ENCODE data around the gene SNCA. TPM values are rescaled to one million over a fixed set of nuclear protein-coding genes. Genes with fewer than 3 reads are reported as not detected.

Gene SNCA
- total and polyA plus RNA-seq, 2 of the 8 experiments (the other 6 are each of a cell fraction or from before 2014, with no cell fraction given) = 8.5 to 16.8 TPM

DNA sequence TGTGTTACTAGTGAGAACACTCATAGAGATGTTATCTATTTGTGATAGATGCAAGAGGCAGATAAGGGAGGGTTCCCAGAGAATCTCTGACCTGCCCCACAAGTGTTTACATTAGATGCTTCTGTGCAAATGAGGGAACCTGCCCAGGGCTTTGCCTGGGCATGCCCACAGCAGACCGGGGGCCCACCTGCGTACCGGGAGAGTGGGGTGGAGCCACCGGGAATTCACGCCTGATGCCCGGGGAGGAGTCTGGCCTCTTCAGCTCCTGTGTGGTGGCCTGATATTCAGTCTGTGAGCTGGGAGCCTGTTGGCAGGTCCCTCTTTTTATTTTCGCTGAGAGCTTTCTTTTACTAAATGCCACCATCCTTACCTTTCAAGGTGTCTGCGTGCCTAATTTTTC is 155.7 kb downstream of the SNCA start (continued):
- TF ChIP-seq KDM4A (IDR thresholded peaks at IDR 0.05; ENCODE audit: low read depth, low read length, severe bottlenecking) (no peak), TBP (IDR thresholded peaks at IDR 0.05; ENCODE audit: low read depth, low read length) (peak; percentile 92), RBBP5 (IDR thresholded peaks at IDR 0.05; ENCODE audit: borderline replicate concordance, low read depth, low read length) (no peak), CEBPB (IDR thresholded peaks at IDR 0.05; ENCODE audit: low read depth, low read length) (no peak), JUN (IDR thresholded peaks at IDR 0.05; ENCODE audit: low read depth, low read length) (no peak), CTBP2 (IDR thresholded peaks at IDR 0.05; ENCODE audit: borderline replicate concordance, insufficient read depth, insufficient read length, low read length) (no peak), EP300 (IDR thresholded peaks at IDR 0.05; ENCODE audit: borderline replicate concordance in 1 of 2, low read depth in 2 of 2, low read length in 2 of 2) (no peak), NANOG (IDR thresholded peaks at IDR 0.05; ENCODE audit: insufficient read depth, low read depth, low read length, poor library complexity, severe bottlenecking) (no peak), FOSL1 (IDR thresholded peaks at IDR 0.05; ENCODE audit: insufficient read depth, low read depth, low read length) (no peak), YY1 (IDR thresholded peaks at IDR 0.05; ENCODE audit: low read depth, low read length) (no peak), HDAC6 (IDR thresholded peaks at IDR 0.05; ENCODE audit: low read depth, low read length) (no peak), EGR1 (IDR thresholded peaks at IDR 0.05; ENCODE audit: borderline replicate concordance, low read depth, low read length) (no peak), BACH1 (IDR thresholded peaks at IDR 0.05; ENCODE audit: low read length) (peak; percentile 57; the same call in 1 of the 2 replicates), TAF1 (IDR thresholded peaks at IDR 0.05; ENCODE audit: low read depth, low read length) (peak; percentile 98), POLR2AphosphoS5 (IDR thresholded peaks at IDR 0.05; ENCODE audit: low read depth, low read length) (peak; percentile 93), CBX5 (IDR thresholded peaks at IDR 0.05; ENCODE audit: low read depth, low read length) (no peak), POU5F1 (IDR thresholded peaks at IDR 0.05; ENCODE audit: low read depth, low read length) (no peak)
- TF ChIP-seq, protein P1, sequence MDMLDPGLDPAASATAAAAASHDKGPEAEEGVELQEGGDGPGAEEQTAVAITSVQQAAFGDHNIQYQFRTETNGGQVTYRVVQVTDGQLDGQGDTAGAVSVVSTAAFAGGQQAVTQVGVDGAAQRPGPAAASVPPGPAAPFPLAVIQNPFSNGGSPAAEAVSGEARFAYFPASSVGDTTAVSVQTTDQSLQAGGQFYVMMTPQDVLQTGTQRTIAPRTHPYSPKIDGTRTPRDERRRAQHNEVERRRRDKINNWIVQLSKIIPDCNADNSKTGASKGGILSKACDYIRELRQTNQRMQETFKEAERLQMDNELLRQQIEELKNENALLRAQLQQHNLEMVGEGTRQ (IDR thresholded peaks at IDR 0.05; ENCODE audit: low read length) = no peak
